Sigmoid colon (tissue), 4 donors: Measurements from ENCODE around the gene XPO1.

Source experiments
- EP300 ChIP-seq, 4 donors: sonication (generic); formaldehyde crosslinking; IDR thresholded peaks; one replicate each; pipeline ENCODE4 v1.6.1; 2017; ENCODE audit warnings: antibody characterized with exemption in 4 of 4
- POLR2A ChIP-seq, 2 donors: fragments of 450-650 bp; IDR thresholded peaks; one replicate each; pipeline ENCODE4 v1.6.1; 2016; ENCODE audit warnings: antibody characterized with exemption in 2 of 2, mild to moderate bottlenecking in 2 of 2, moderate library complexity in 2 of 2
- POLR2AphosphoS5 ChIP-seq, 4 donors: sonication (generic); formaldehyde crosslinking; IDR thresholded peaks; one replicate each; pipeline ENCODE4 v1.6.1; 2017; ENCODE audit warnings: antibody characterized with exemption in 4 of 4
- TF ChIP-seq, protein P1 (sequence below), 4 experiments: fragments of 450-650 bp in 3 of 4; fragments of 200-600 bp in 1 of 4; IDR thresholded peaks; one replicate each; pipeline ENCODE4 v1.5.1; 2016 to 2019; ENCODE audit warnings: antibody characterized with exemption in 4 of 4, mild to moderate bottlenecking in 3 of 4, moderate library complexity in 2 of 4

GRCh38 chr2:61534926-61535325 is 3.2 kb downstream of the XPO1 start:
- TF ChIP-seq, protein P1, sequence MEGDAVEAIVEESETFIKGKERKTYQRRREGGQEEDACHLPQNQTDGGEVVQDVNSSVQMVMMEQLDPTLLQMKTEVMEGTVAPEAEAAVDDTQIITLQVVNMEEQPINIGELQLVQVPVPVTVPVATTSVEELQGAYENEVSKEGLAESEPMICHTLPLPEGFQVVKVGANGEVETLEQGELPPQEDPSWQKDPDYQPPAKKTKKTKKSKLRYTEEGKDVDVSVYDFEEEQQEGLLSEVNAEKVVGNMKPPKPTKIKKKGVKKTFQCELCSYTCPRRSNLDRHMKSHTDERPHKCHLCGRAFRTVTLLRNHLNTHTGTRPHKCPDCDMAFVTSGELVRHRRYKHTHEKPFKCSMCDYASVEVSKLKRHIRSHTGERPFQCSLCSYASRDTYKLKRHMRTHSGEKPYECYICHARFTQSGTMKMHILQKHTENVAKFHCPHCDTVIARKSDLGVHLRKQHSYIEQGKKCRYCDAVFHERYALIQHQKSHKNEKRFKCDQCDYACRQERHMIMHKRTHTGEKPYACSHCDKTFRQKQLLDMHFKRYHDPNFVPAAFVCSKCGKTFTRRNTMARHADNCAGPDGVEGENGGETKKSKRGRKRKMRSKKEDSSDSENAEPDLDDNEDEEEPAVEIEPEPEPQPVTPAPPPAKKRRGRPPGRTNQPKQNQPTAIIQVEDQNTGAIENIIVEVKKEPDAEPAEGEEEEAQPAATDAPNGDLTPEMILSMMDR (IDR thresholded peaks at IDR 0.05), result no peak
- TF ChIP-seq POLR2A (IDR thresholded peaks at IDR 0.05), result no peak
- TF ChIP-seq POLR2AphosphoS5 (IDR thresholded peaks at IDR 0.05), result no peak
- no peak for TF ChIP-seq EP300 (IDR thresholded peaks at IDR 0.05)
